Type B pancreatic cell (in vitro differentiated cells): ENCODE measurements around the gene SCN8A. TPM values are rescaled to one million over a fixed set of nuclear protein-coding genes. Genes with fewer than 3 reads are reported as not detected.

Source experiments
- DNase-seq: peaks from one replicate; pipeline ENCODE4 v3.0.0; 2021; ENCODE audit warnings: mixed read lengths; ENCODE audit not compliant: unreplicated experiment; ENCODE audit errors: extremely low spot score
- H3K27ac Mint-ChIP-seq: 2 replicates; pipeline ENCODE4 v1.8.0; 2021; ENCODE audit warnings: mild to moderate bottlenecking, mixed read lengths
- H3K27me3 Mint-ChIP-seq: 2 replicates; pipeline ENCODE4 v1.8.0; 2021; ENCODE audit warnings: mixed read lengths
- H3K36me3 Mint-ChIP-seq: 2 replicates; pipeline ENCODE4 v1.8.0; 2021; ENCODE audit warnings: mixed read lengths
- H3K4me1 Mint-ChIP-seq: one replicate; pipeline ENCODE4 v1.8.0; 2021; ENCODE audit warnings: mixed read lengths; ENCODE audit not compliant: unreplicated experiment
- H3K4me3 Mint-ChIP-seq: 2 replicates; pipeline ENCODE4 v1.8.0; 2021; ENCODE audit warnings: mild to moderate bottlenecking, mixed read lengths
- H3K9me3 Mint-ChIP-seq: 2 replicates; pipeline ENCODE4 v1.8.0; 2021; ENCODE audit warnings: mixed read lengths
- CTCF ChIP-seq: fragments of 200-600 bp; sonication (generic); conservative IDR thresholded peaks from 2 replicates; pipeline ENCODE4 v1.5.0; 2021; ENCODE audit warnings: antibody characterized with exemption, mild to moderate bottlenecking
- total RNA-seq: library from RNA; stranded (reverse); gene quantifications from 2 replicates; pipeline ENCODE4 v1.2.1, GENCODE V29; 2021; ENCODE audit warnings: low replicate concordance

Gene SCN8A
- total RNA-seq, 1 donor from 2014 or later, result 3.9 TPM

GRCh38 chr12:51661836-51662235, 70.8 kb downstream of the SCN8A start:
- no peaks in the 10 kb centered on the region for H3K9me3 Mint-ChIP-seq
- peak overlapping the region; percentile 12 for H3K27ac Mint-ChIP-seq
- H3K4me3 Mint-ChIP-seq, result no peak overlapping the region
- peaks cover 12% of the 10 kb centered on the region for H3K4me1 Mint-ChIP-seq
- no peak for TF ChIP-seq CTCF
- no peak for DNase-seq
- H3K36me3 Mint-ChIP-seq, result peaks cover 4% of the 10 kb centered on the region
- no peaks in the 10 kb centered on the region for H3K27me3 Mint-ChIP-seq

GRCh38 chr12:51662728-51663154, 71.7 kb downstream of the SCN8A start:
- H3K9me3 Mint-ChIP-seq, result no peaks in the 10 kb centered on the region
- peaks cover 4% of the 10 kb centered on the region for H3K36me3 Mint-ChIP-seq
- H3K27me3 Mint-ChIP-seq, result no peaks in the 10 kb centered on the region
- DNase-seq, result no peak
- H3K4me3 Mint-ChIP-seq, result no peak overlapping the region
- peaks cover 12% of the 10 kb centered on the region for H3K4me1 Mint-ChIP-seq
- no peak for TF ChIP-seq CTCF
- H3K27ac Mint-ChIP-seq, result peak overlapping the region; percentile 14

GRCh38 chr12:51663390-51663789, 72.4 kb downstream of the SCN8A start:
- no peaks in the 10 kb centered on the region for H3K9me3 Mint-ChIP-seq
- H3K27me3 Mint-ChIP-seq, result no peaks in the 10 kb centered on the region
- no peak overlapping the region for H3K4me3 Mint-ChIP-seq
- no peak for DNase-seq
- H3K36me3 Mint-ChIP-seq, result peaks cover 4% of the 10 kb centered on the region
- no peak overlapping the region for H3K27ac Mint-ChIP-seq
- no peak for TF ChIP-seq CTCF
- peaks cover 12% of the 10 kb centered on the region for H3K4me1 Mint-ChIP-seq

- no peak for DNase-seq
- Mint-ChIP-seq H3K9me3 (no peaks in the 10 kb centered on the region), H3K36me3 (peaks cover 4% of the 10 kb centered on the region), H3K4me1 (peaks cover 4% of the 10 kb centered on the region), H3K27me3 (peaks cover 3% of the 10 kb centered on the region), H3K4me3 (no peak overlapping the region), H3K27ac (no peak overlapping the region)
- TF ChIP-seq CTCF, result no peak
Measured at GRCh38 chr12:51666696-51667095, 75.7 kb downstream of the SCN8A start.

GRCh38 chr12:51667269-51667668, 76.2 kb downstream of the SCN8A start:
- Mint-ChIP-seq H3K27me3 (peaks cover 3% of the 10 kb centered on the region), H3K4me1 (peaks cover 4% of the 10 kb centered on the region), H3K9me3 (no peaks in the 10 kb centered on the region), H3K36me3 (peaks cover 4% of the 10 kb centered on the region), H3K4me3 (no peak overlapping the region), H3K27ac (no peak overlapping the region)
- no peak for TF ChIP-seq CTCF
- no peak for DNase-seq

- peaks cover 4% of the 10 kb centered on the region for H3K4me1 Mint-ChIP-seq
- H3K4me3 Mint-ChIP-seq, result no peak overlapping the region
- no peak overlapping the region for H3K27ac Mint-ChIP-seq
- DNase-seq, result no peak
- no peak for TF ChIP-seq CTCF
- no peaks in the 10 kb centered on the region for H3K9me3 Mint-ChIP-seq
- H3K27me3 Mint-ChIP-seq, result peaks cover 3% of the 10 kb centered on the region
- peaks cover 4% of the 10 kb centered on the region for H3K36me3 Mint-ChIP-seq
Measured at GRCh38 chr12:51669271-51669670, 78.2 kb downstream of the SCN8A start.
